ENCODE measurements around the gene CEP41. TPM values are rescaled to one million over a fixed set of nuclear protein-coding genes. Genes with fewer than 3 reads are reported as not detected.

The CEP41 gene
- total and polyA plus RNA-seq, 2 of the 13 experiments (the other 11 are each of a cell fraction or from before 2014, with no cell fraction given), result 8.7 to 9.0 TPM

- CTCF ChIA-PET (ENCODE audit: low intra/inter-chr PET ratio, low total read pairs), result no interaction called here
- whole genome bisulfite sequencing (ENCODE audit: low lambda C conversion rate), result 0% methylated on average over 2 of the region's 2 CpGs
- Histone ChIP-seq H3K36me3 (replicated peaks in 1 of 2; ENCODE audit: control insufficient read depth in 1 of 2, insufficient read depth in 2 of 2, low read length in 2 of 2) (no peaks in the 10 kb centered on the region), H3K4me1 (ENCODE audit: insufficient read depth, low read length) (no peaks in the 10 kb centered on the region), H3K27me3 (ENCODE audit: control insufficient read depth in 1 of 2, insufficient read depth in 2 of 2, low read length in 2 of 2) (no peaks in the 10 kb centered on the region), H4K20me1 (ENCODE audit: insufficient read depth, low read length) (no peaks in the 10 kb centered on the region), H3K27ac (ENCODE audit: extremely low read length, insufficient read depth, low read length) (no peak overlapping the region), H3K9ac (ENCODE audit: insufficient read depth, low read depth, low read length) (no peak overlapping the region), H3K4me2 (ENCODE audit: low read depth, low read length) (no peak overlapping the region), H2AFZ (ENCODE audit: low read length) (no peak overlapping the region), H3K4me3 (replicated peaks in 1 of 3; ENCODE audit: insufficient read depth in 1 of 3, low read depth in 2 of 3, low read length in 3 of 3) (no peak overlapping the region), H3K9me3 (ENCODE audit: low read length) (peaks cover 10% of the 10 kb centered on the region), H3K79me2 (ENCODE audit: insufficient read depth, low read length) (no peaks in the 10 kb centered on the region)
- no peak for DNase-seq (ENCODE audit: low spot score)
- TF ChIP-seq AKAP8 (CRISPR knock-in tag; IDR thresholded peaks at IDR 0.05) (no peak), ZNF335 (CRISPR knock-in tag; IDR thresholded peaks at IDR 0.05) (no peak), ZNF773 (CRISPR knock-in tag; IDR thresholded peaks at IDR 0.05; ENCODE audit: borderline replicate concordance) (no peak)
- no TSS peak for BruUV-seq (replicated peaks)
- FAIRE-seq, result no peak
- in situ Hi-C loops (cut with HindIII; ENCODE audit: extremely low pct_ligation_motif_present, low pct_unique_long_range_greater_than_20kb) (no loop called here), intact Hi-C loops (cut with micrococcal nuclease; ENCODE audit: unreplicated experiment) (no loop called here)
- POLR2A ChIA-PET, result no interaction called here
- no peak for ATAC-seq
These were observed 17.4 kb upstream of the CEP41 start for GRCh38 chr7:130458257-130458656.

- BruUV-seq (replicated peaks), result no TSS peak
- no peak overlapping the region for H3K4me3 ChIP-seq (replicated peaks in 1 of 3; ENCODE audit: insufficient read depth in 1 of 3, low read depth in 2 of 3, low read length in 3 of 3)
- intact Hi-C loops (cut with micrococcal nuclease; ENCODE audit: unreplicated experiment), result no loop called here
- H3K9me3 ChIP-seq (ENCODE audit: low read length), result peaks cover 10% of the 10 kb centered on the region
- no peak for TF ChIP-seq CREBL2 (CRISPR knock-in tag; IDR thresholded peaks at IDR 0.05; ENCODE audit: borderline replicate concordance)
- TF ChIP-seq ZNF788 (CRISPR knock-in tag; IDR thresholded peaks at IDR 0.05; ENCODE audit: borderline replicate concordance), result no peak
- DNase-seq (ENCODE audit: low spot score) (no peak), ATAC-seq (no peak), FAIRE-seq (no peak)
- WGBS (ENCODE audit: low lambda C conversion rate), result 0% methylated on average over 2 of the region's 2 CpGs
- no peak overlapping the region for H3K27ac ChIP-seq (ENCODE audit: extremely low read length, insufficient read depth, low read length)
- no peaks in the 10 kb centered on the region for H3K4me1 ChIP-seq (ENCODE audit: insufficient read depth, low read length)
- POLR2A ChIA-PET, result no interaction called here
- in situ Hi-C loops (cut with HindIII; ENCODE audit: extremely low pct_ligation_motif_present, low pct_unique_long_range_greater_than_20kb), result no loop called here
- H3K27me3 ChIP-seq (ENCODE audit: control insufficient read depth in 1 of 2, insufficient read depth in 2 of 2, low read length in 2 of 2), result no peaks in the 10 kb centered on the region
- H3K79me2 ChIP-seq (ENCODE audit: insufficient read depth, low read length), result no peaks in the 10 kb centered on the region
- H4K20me1 ChIP-seq (ENCODE audit: insufficient read depth, low read length), result no peaks in the 10 kb centered on the region
- H2AFZ ChIP-seq (ENCODE audit: low read length), result no peak overlapping the region
- H3K9ac ChIP-seq (ENCODE audit: insufficient read depth, low read depth, low read length), result no peak overlapping the region
- CTCF ChIA-PET (ENCODE audit: low intra/inter-chr PET ratio, low total read pairs), result no interaction called here
- H3K36me3 ChIP-seq (replicated peaks in 1 of 2; ENCODE audit: control insufficient read depth in 1 of 2, insufficient read depth in 2 of 2, low read length in 2 of 2), result no peaks in the 10 kb centered on the region
- no peak overlapping the region for H3K4me2 ChIP-seq (ENCODE audit: low read depth, low read length)
These were observed 14.1 kb upstream of the CEP41 start for GRCh38 chr7:130454959-130455358.

All from HepG2 (cell line).